GM12878 (cell line): ENCODE measurements around the gene TNNT1. TPM values are rescaled to one million over a fixed set of nuclear protein-coding genes. Genes with fewer than 3 reads are reported as not detected.

Experiments
- BCL3 ChIP-seq: IDR thresholded peaks from 2 replicates; pipeline ENCODE4 v1.6.1; 2011; ENCODE audit warnings: borderline replicate concordance, low read depth, mild to moderate bottlenecking, moderate library complexity, low read length; ENCODE audit not compliant: insufficient read depth, poor library complexity, severe bottlenecking
- microRNA-seq: library from miRNA; unstranded; fragments of <30 nt; microRNA quantifications from one replicate; pipeline ENCODE4, GENCODE V29; 2018
- polyA plus RNA-seq, 11 experiments: library from polyadenylated mRNA; depleted of rRNA in 4 of 11; unstranded in 6 of 11; stranded (reverse) in 5 of 11; fragments of >200 nt; fragmentation: Nextera tagmentation in 4 of 11; fragmentation: Illumina TruSeq in 1 of 11; extraction: Ambion mirVana in 4 of 11; extraction: Trizol in 1 of 11; gene quantifications; 1 replicate in 1 of 11; 2 replicates in 10 of 11; pipeline versions ENCODE4 v1.2.1 to v1.2.3, GENCODE V29; 2011 to 2016; ENCODE audit warnings: inconsistent platforms in 2 of 11, missing spikeins in 2 of 11, low read depth in 1 of 11
- small RNA-seq: library from RNA; depleted of rRNA; stranded (forward); fragments of <200 nt; gene quantifications from one replicate; pipeline ENCODE3, GENCODE V24; 2014
- total RNA-seq, 4 experiments: library from RNA; depleted of rRNA in 3 of 4; stranded (reverse); fragments of >200 nt in 3 of 4; fragmentation: Illumina TruSeq in 1 of 4; extraction: Trizol in 1 of 4; gene quantifications; 2 replicates each; pipeline versions ENCODE4 v1.2.1 to v1.2.3, GENCODE V29; 2013 to 2021

Gene TNNT1
- total and polyA plus RNA-seq, 10 of the 15 experiments (the other 5 are each of a cell fraction or from before 2014, with no cell fraction given) = 0.26 to 0.62 (median 0.37) TPM; not detected in 7

GRCh38 chr19:55083004-55083850, 65.8 kb downstream of the TNNT1 start (continued):
- no peak for TF ChIP-seq BCL3

Small RNAs within 50 kb of the gene (microRNA-seq; reads per million reads assigned to microRNA genes)
- not detected for gene MIR7975

Small RNAs within 50 kb of the gene (small RNA-seq; reads per million reads assigned to genes)
- gene MIR7975 (not detected), gene RF01210 (not detected)

Other genes starting within 250 kb of the TNNT1 start
Only the 7 nearest of the 23 such genes appear.
- 0.68 and 1.4 TPM in 2 replicates for gene EPS8L1, start 73.3 kb downstream of the TNNT1 start, total RNA-seq (2014; rRNA removed)
- 0.64 and 0.72 TPM in 2 replicates for gene EPS8L1, start 73.3 kb downstream of the TNNT1 start, total RNA-seq (2014; rRNA removed; fragmentation: Illumina TruSeq; extraction: Trizol)
- gene EPS8L1, start 73.3 kb downstream of the TNNT1 start, total RNA-seq (2021) = 1.8 and 2.2 TPM in 2 replicates
- 0.71 and 0.82 TPM in 2 replicates for gene EPS8L1, start 73.3 kb downstream of the TNNT1 start, polyA plus RNA-seq (2011; rRNA removed)
- gene EPS8L1, start 73.3 kb downstream of the TNNT1 start, polyA plus RNA-seq (2014; fragmentation: Illumina TruSeq; extraction: Trizol) = 0.72 TPM in 1 of 2 replicates, not detected in the other
- not detected for gene EPS8L1, start 73.3 kb downstream of the TNNT1 start, polyA plus RNA-seq (2014; fragmentation: Nextera tagmentation; extraction: Ambion mirVana)
- gene EPS8L1, start 73.3 kb downstream of the TNNT1 start, polyA plus RNA-seq (2014; rRNA removed) = 1.5 and 1.8 TPM in 2 replicates
- 1 to 10 TPM; 1.2 to 2.1 TPM for gene EPS8L1, start 73.3 kb downstream of the TNNT1 start, polyA plus RNA-seq (2016; fragmentation: Nextera tagmentation; extraction: Ambion mirVana)
- gene PPP1R12C, start 31.6 kb downstream of the TNNT1 start, total RNA-seq (2014; rRNA removed) = 51.7 and 66.5 TPM in 2 replicates
- gene PPP1R12C, start 31.6 kb downstream of the TNNT1 start, total RNA-seq (2014; rRNA removed; fragmentation: Illumina TruSeq; extraction: Trizol) = 25.2 and 28.2 TPM in 2 replicates
- gene PPP1R12C, start 31.6 kb downstream of the TNNT1 start, total RNA-seq (2021) = 76.4 and 84.7 TPM in 2 replicates
- 9.6 and 23.0 TPM in 2 replicates for gene PPP1R12C, start 31.6 kb downstream of the TNNT1 start, polyA plus RNA-seq (2011; rRNA removed)
- gene PPP1R12C, start 31.6 kb downstream of the TNNT1 start, polyA plus RNA-seq (2014; fragmentation: Illumina TruSeq; extraction: Trizol) = 3.5 and 18.0 TPM in 2 replicates
- 1 to 10 TPM; 1.4 to 4.7 TPM for gene PPP1R12C, start 31.6 kb downstream of the TNNT1 start, polyA plus RNA-seq (2014; fragmentation: Nextera tagmentation; extraction: Ambion mirVana)
- gene PPP1R12C, start 31.6 kb downstream of the TNNT1 start, polyA plus RNA-seq (2014; rRNA removed) = 83.4 and 101 TPM in 2 replicates
- gene PPP1R12C, start 31.6 kb downstream of the TNNT1 start, polyA plus RNA-seq (2016; fragmentation: Nextera tagmentation; extraction: Ambion mirVana) = 10 to 100 TPM; 10.5 to 14.8 TPM
- gene TNNI3, start 8.5 kb upstream of the TNNT1 start, total RNA-seq (2014; rRNA removed) = not detected in 2 replicates
- gene TNNI3, start 8.5 kb upstream of the TNNT1 start, total RNA-seq (2014; rRNA removed; fragmentation: Illumina TruSeq; extraction: Trizol) = not detected in 2 replicates
- not detected in 2 replicates for gene TNNI3, start 8.5 kb upstream of the TNNT1 start, total RNA-seq (2021)
- 0.23 TPM in 1 of 2 replicates, not detected in the other for gene TNNI3, start 8.5 kb upstream of the TNNT1 start, polyA plus RNA-seq (2011; rRNA removed)
- gene TNNI3, start 8.5 kb upstream of the TNNT1 start, polyA plus RNA-seq (2014; fragmentation: Illumina TruSeq; extraction: Trizol) = not detected in 2 replicates
- gene TNNI3, start 8.5 kb upstream of the TNNT1 start, polyA plus RNA-seq (2014; fragmentation: Nextera tagmentation; extraction: Ambion mirVana) = not detected
- not detected in 2 replicates for gene TNNI3, start 8.5 kb upstream of the TNNT1 start, polyA plus RNA-seq (2014; rRNA removed)
- not detected for gene TNNI3, start 8.5 kb upstream of the TNNT1 start, polyA plus RNA-seq (2016; fragmentation: Nextera tagmentation; extraction: Ambion mirVana)
- not detected in 2 replicates for gene DNAAF3, start 17.4 kb upstream of the TNNT1 start, total RNA-seq (2014; rRNA removed)
- gene DNAAF3, start 17.4 kb upstream of the TNNT1 start, total RNA-seq (2014; rRNA removed; fragmentation: Illumina TruSeq; extraction: Trizol) = not detected in 2 replicates
- gene DNAAF3, start 17.4 kb upstream of the TNNT1 start, total RNA-seq (2021) = not detected in 2 replicates
- not detected in 2 replicates for gene DNAAF3, start 17.4 kb upstream of the TNNT1 start, polyA plus RNA-seq (2011; rRNA removed)
- gene DNAAF3, start 17.4 kb upstream of the TNNT1 start, polyA plus RNA-seq (2014; fragmentation: Illumina TruSeq; extraction: Trizol) = not detected in 2 replicates
- not detected for gene DNAAF3, start 17.4 kb upstream of the TNNT1 start, polyA plus RNA-seq (2014; fragmentation: Nextera tagmentation; extraction: Ambion mirVana)
- gene DNAAF3, start 17.4 kb upstream of the TNNT1 start, polyA plus RNA-seq (2014; rRNA removed) = not detected in 2 replicates
- gene DNAAF3, start 17.4 kb upstream of the TNNT1 start, polyA plus RNA-seq (2016; fragmentation: Nextera tagmentation; extraction: Ambion mirVana) = not detected
- gene SYT5, start 31.1 kb upstream of the TNNT1 start, total RNA-seq (2014; rRNA removed) = not detected in 2 replicates
- not detected in 2 replicates for gene SYT5, start 31.1 kb upstream of the TNNT1 start, total RNA-seq (2014; rRNA removed; fragmentation: Illumina TruSeq; extraction: Trizol)
- gene SYT5, start 31.1 kb upstream of the TNNT1 start, total RNA-seq (2021) = not detected in 2 replicates
- gene SYT5, start 31.1 kb upstream of the TNNT1 start, polyA plus RNA-seq (2011; rRNA removed) = 0.26 TPM in 1 of 2 replicates, not detected in the other
- not detected in 2 replicates for gene SYT5, start 31.1 kb upstream of the TNNT1 start, polyA plus RNA-seq (2014; fragmentation: Illumina TruSeq; extraction: Trizol)
- not detected for gene SYT5, start 31.1 kb upstream of the TNNT1 start, polyA plus RNA-seq (2014; fragmentation: Nextera tagmentation; extraction: Ambion mirVana)
- 0.09 and 0.79 TPM in 2 replicates for gene SYT5, start 31.1 kb upstream of the TNNT1 start, polyA plus RNA-seq (2014; rRNA removed)
- gene SYT5, start 31.1 kb upstream of the TNNT1 start, polyA plus RNA-seq (2016; fragmentation: Nextera tagmentation; extraction: Ambion mirVana) = under 1 TPM in 1 of 2 experiments, not detected in 1; 0.04 TPM
- not detected in 2 replicates for gene PTPRH, start 60.3 kb upstream of the TNNT1 start, total RNA-seq (2014; rRNA removed)
- not detected in 2 replicates for gene PTPRH, start 60.3 kb upstream of the TNNT1 start, total RNA-seq (2014; rRNA removed; fragmentation: Illumina TruSeq; extraction: Trizol)
- 0.08 and 0.13 TPM in 2 replicates for gene PTPRH, start 60.3 kb upstream of the TNNT1 start, total RNA-seq (2021)
- gene PTPRH, start 60.3 kb upstream of the TNNT1 start, polyA plus RNA-seq (2011; rRNA removed) = not detected in 2 replicates
- gene PTPRH, start 60.3 kb upstream of the TNNT1 start, polyA plus RNA-seq (2014; fragmentation: Illumina TruSeq; extraction: Trizol) = not detected in 2 replicates
- not detected for gene PTPRH, start 60.3 kb upstream of the TNNT1 start, polyA plus RNA-seq (2014; fragmentation: Nextera tagmentation; extraction: Ambion mirVana)
- not detected in 2 replicates for gene PTPRH, start 60.3 kb upstream of the TNNT1 start, polyA plus RNA-seq (2014; rRNA removed)
- not detected for gene PTPRH, start 60.3 kb upstream of the TNNT1 start, polyA plus RNA-seq (2016; fragmentation: Nextera tagmentation; extraction: Ambion mirVana)
- gene TMEM86B, start 79.6 kb upstream of the TNNT1 start, total RNA-seq (2014; rRNA removed) = 3.4 and 3.8 TPM in 2 replicates
- 1.1 and 1.6 TPM in 2 replicates for gene TMEM86B, start 79.6 kb upstream of the TNNT1 start, total RNA-seq (2014; rRNA removed; fragmentation: Illumina TruSeq; extraction: Trizol)
- 6.6 and 8.3 TPM in 2 replicates for gene TMEM86B, start 79.6 kb upstream of the TNNT1 start, total RNA-seq (2021)
- gene TMEM86B, start 79.6 kb upstream of the TNNT1 start, polyA plus RNA-seq (2011; rRNA removed) = 0.49 and 1.5 TPM in 2 replicates
- 0.70 and 1.8 TPM in 2 replicates for gene TMEM86B, start 79.6 kb upstream of the TNNT1 start, polyA plus RNA-seq (2014; fragmentation: Illumina TruSeq; extraction: Trizol)
- 1 to 10 TPM in 1 of 2 experiments, under 1 TPM in 1; 0.26 to 1.2 TPM for gene TMEM86B, start 79.6 kb upstream of the TNNT1 start, polyA plus RNA-seq (2014; fragmentation: Nextera tagmentation; extraction: Ambion mirVana)
- gene TMEM86B, start 79.6 kb upstream of the TNNT1 start, polyA plus RNA-seq (2014; rRNA removed) = 9.1 and 10.6 TPM in 2 replicates
- gene TMEM86B, start 79.6 kb upstream of the TNNT1 start, polyA plus RNA-seq (2016; fragmentation: Nextera tagmentation; extraction: Ambion mirVana) = 1 to 10 TPM; 1.7 to 1.9 TPM